Sigmoid colon (tissue), 7 donors: Measurements from ENCODE around the gene FIBP. TPM values are rescaled to one million over a fixed set of nuclear protein-coding genes. Genes with fewer than 3 reads are reported as not detected.

ENCODE experiments used
- DNase-seq: peaks from one replicate; pipeline ENCODE4 v3.0.0-alpha.2; 2019
- H3K27ac ChIP-seq, 4 donors: fragments of 200-600 bp; sonication (generic); one replicate each; pipeline ENCODE4 v1.5.1; 2016 to 2019; ENCODE audit warnings: mild to moderate bottlenecking in 1 of 4
- H3K27me3 ChIP-seq, 3 donors: fragments of 200-600 bp; sonication (generic); one replicate each; pipeline ENCODE4 v1.5.1; 2019; ENCODE audit warnings: mild to moderate bottlenecking in 1 of 3
- H3K36me3 ChIP-seq, 4 donors: fragments of 200-600 bp; sonication (generic); one replicate each; pipeline ENCODE4 v1.5.1; 2016 to 2019
- H3K4me1 ChIP-seq, 4 donors: fragments of 200-600 bp; sonication (generic); one replicate each; pipeline ENCODE4 v1.5.1; 2017 to 2019
- H3K4me3 ChIP-seq, 4 donors: fragments of 200-600 bp; sonication (generic); one replicate each; pipeline ENCODE4 v1.5.1; 2017 to 2019; ENCODE audit warnings: mild to moderate bottlenecking in 2 of 4, moderate library complexity in 1 of 4
- H3K9me3 ChIP-seq, 4 donors: fragments of 200-600 bp in 3 of 4; sonication (generic) in 3 of 4; one replicate each; pipeline versions ENCODE4 v1.5.1 to v1.6.1; 2013 to 2019
- CTCF ChIP-seq, 4 experiments: fragments of 450-650 bp in 3 of 4; fragments of 200-600 bp in 1 of 4; IDR thresholded peaks; one replicate each; pipeline ENCODE4 v1.5.1; 2016 to 2019; ENCODE audit warnings: antibody characterized with exemption in 4 of 4, mild to moderate bottlenecking in 3 of 4, moderate library complexity in 2 of 4
- EP300 ChIP-seq, 4 donors: sonication (generic); formaldehyde crosslinking; IDR thresholded peaks; one replicate each; pipeline ENCODE4 v1.6.1; 2017; ENCODE audit warnings: antibody characterized with exemption in 4 of 4
- POLR2A ChIP-seq, 2 donors: fragments of 450-650 bp; IDR thresholded peaks; one replicate each; pipeline ENCODE4 v1.6.1; 2016; ENCODE audit warnings: antibody characterized with exemption in 2 of 2, mild to moderate bottlenecking in 2 of 2, moderate library complexity in 2 of 2
- POLR2AphosphoS5 ChIP-seq, 4 donors: sonication (generic); formaldehyde crosslinking; IDR thresholded peaks; one replicate each; pipeline ENCODE4 v1.6.1; 2017; ENCODE audit warnings: antibody characterized with exemption in 4 of 4
- WGBS, 2 donors: extraction: QIAGEN DNeasy Blood & Tissue Kit; methylation state at CpG; one replicate each; pipeline ENCODE4 v1.1.7; 2013; 5-methylcytosine and 5-hydroxymethylcytosine counted together
- intact Hi-C: fragments of 100-400 bp; cut with DNase I; formaldehyde crosslinking; loops from one replicate; pipeline ENCODE4 v1.15.1; 2023
- polyA plus RNA-seq, 3 donors: library from polyadenylated mRNA; stranded (reverse); fragments of 200-250 nt; gene quantifications; one replicate each; pipeline ENCODE4 v1.2.3, GENCODE V29; 2013
- total RNA-seq, 4 donors: library from RNA; depleted of rRNA; stranded (reverse); fragments of >200 nt; gene quantifications; one replicate each; pipeline ENCODE4 v1.1.0, GENCODE V29; 2016
- donor health status: healthy with polysubstance abuse.
- donor health status: Bipolar disorder and iron deficiency.
- donor health status: healthy.

Gene FIBP
- total and polyA plus RNA-seq, 7 donors = 37.5 to 66.1 (median 54.4) TPM

GRCh38 chr11:65871811-65872548 lies 16.3 kb downstream of the FIBP start:
- no peaks in the 10 kb centered on the region for H3K9me3 ChIP-seq
- H3K4me1 ChIP-seq = peaks cover 0 to 51% (median 38%) of the 10 kb centered on the region in 4 donors
- peak overlapping the region; percentile 93 to 98 (median 96) for H3K27ac ChIP-seq
- peak; percentile 78 for DNase-seq
- H3K27me3 ChIP-seq = no peaks in the 10 kb centered on the region
- intact Hi-C loops = no loop called here
- peak overlapping the region; percentile 45 to 81 (median 66) for H3K4me3 ChIP-seq
- H3K36me3 ChIP-seq = peaks cover 5 to 35% (median 15%) of the 10 kb centered on the region in 4 donors
- WGBS, 2 donors = 64 to 66% methylated on average over 26 of the region's 26 CpGs
- TF ChIP-seq EP300 (IDR thresholded peaks at IDR 0.05) = no peak
- peak in 1 of 4 donors; percentile 4 for TF ChIP-seq POLR2AphosphoS5 (IDR thresholded peaks at IDR 0.05)
- TF ChIP-seq CTCF (IDR thresholded peaks at IDR 0.05) = peak in 1 of 4 experiments; percentile 16

- WGBS, 2 donors = 64 to 67% methylated on average over 24 of the region's 24 CpGs
- Histone ChIP-seq H3K9me3 (no peaks in the 10 kb centered on the region), H3K36me3 (peaks cover 9 to 45% (median 18%) of the 10 kb centered on the region in 4 donors), H3K4me3 (peak overlapping the region in 3 of 4 donors; percentile 64 to 81 (median 69)), H3K27me3 (no peaks in the 10 kb centered on the region), H3K4me1 (peaks cover 0 to 51% (median 38%) of the 10 kb centered on the region in 4 donors), H3K27ac (peak overlapping the region; percentile 93 to 98 (median 96))
- DNase-seq = peak; percentile 71
- no peak for TF ChIP-seq POLR2A (IDR thresholded peaks at IDR 0.05)
- TF ChIP-seq POLR2AphosphoS5 (IDR thresholded peaks at IDR 0.05) = peak in 1 of 4 donors; percentile 5
- intact Hi-C loops = no loop called here
These were observed 17.3 kb downstream of the FIBP start for GRCh38 chr11:65870706-65871681.

- Histone ChIP-seq H3K36me3 (peaks cover 9 to 52% (median 25%) of the 10 kb centered on the region in 4 donors), H3K4me1 (peaks cover 0 to 51% (median 38%) of the 10 kb centered on the region in 4 donors), H3K27me3 (no peaks in the 10 kb centered on the region), H3K27ac (peak overlapping the region; percentile 93 to 98 (median 96)), H3K4me3 (no peak overlapping the region), H3K9me3 (no peaks in the 10 kb centered on the region)
- DNase-seq = no peak
- TF ChIP-seq POLR2AphosphoS5 (IDR thresholded peaks at IDR 0.05) = peak in 1 of 4 donors; percentile 3
- TF ChIP-seq CTCF (IDR thresholded peaks at IDR 0.05) = no peak
- WGBS, 2 donors = 70 to 76% methylated on average over 11 of the region's 11 CpGs
- intact Hi-C loops = no loop called here
These were observed 18.0 kb downstream of the FIBP start for GRCh38 chr11:65870307-65870658.

- TF ChIP-seq CTCF (IDR thresholded peaks at IDR 0.05) (no peak), POLR2AphosphoS5 (IDR thresholded peaks at IDR 0.05) (peak in 2 of 4 donors; percentile 25 to 34)
- H3K36me3 ChIP-seq = peaks cover 9 to 57% (median 30%) of the 10 kb centered on the region in 4 donors
- intact Hi-C loops = no loop called here
- 65 to 81% methylated on average over 24 of the region's 24 CpGs for WGBS, 2 donors
- DNase-seq = peak; percentile 69
- H3K4me3 ChIP-seq = no peak overlapping the region
- peak overlapping the region; percentile 93 to 98 (median 96) for H3K27ac ChIP-seq
- peaks cover 0 to 51% (median 38%) of the 10 kb centered on the region in 4 donors for H3K4me1 ChIP-seq
- no peaks in the 10 kb centered on the region for H3K9me3 ChIP-seq
- H3K27me3 ChIP-seq = no peaks in the 10 kb centered on the region
These were observed 18.5 kb downstream of the FIBP start for GRCh38 chr11:65869643-65870306.
